Mesothelial cell of epicardium (in vitro differentiated cells): Measurements from ENCODE around the gene KDM4B. TPM values are rescaled to one million over a fixed set of nuclear protein-coding genes. Genes with fewer than 3 reads are reported as not detected.

Experiments
- DNase-seq, 2 experiments: peaks; one replicate each; pipeline ENCODE4 v3.0.0; 2021; ENCODE audit warnings: low spot score in 2 of 2; ENCODE audit not compliant: unreplicated experiment in 2 of 2
- H3K27ac Mint-ChIP-seq: 2 replicates; pipeline ENCODE4 v1.8.0; 2021; ENCODE audit warnings: mixed read lengths
- H3K27me3 Mint-ChIP-seq: 2 replicates; pipeline ENCODE4 v1.8.0; 2021; ENCODE audit warnings: low read depth, mixed read lengths
- H3K36me3 Mint-ChIP-seq: 2 replicates; pipeline ENCODE4 v1.8.0; 2021; ENCODE audit warnings: mixed read lengths
- H3K4me1 Mint-ChIP-seq: 2 replicates; pipeline ENCODE4 v1.8.0; 2021; ENCODE audit warnings: mixed read lengths
- H3K4me3 Mint-ChIP-seq: 2 replicates; pipeline ENCODE4 v1.8.0; 2021; ENCODE audit warnings: mild to moderate bottlenecking, moderate library complexity, mixed read lengths
- H3K9me3 Mint-ChIP-seq: 2 replicates; pipeline ENCODE4 v1.8.0; 2021; ENCODE audit warnings: mixed read lengths
- total RNA-seq: library from RNA; stranded (reverse); gene quantifications from 3 replicates; pipeline ENCODE4 v1.2.1, GENCODE V29; 2021
- TF ChIP-seq, protein P1 (sequence below): fragments of 200-600 bp; sonication (generic); IDR thresholded peaks from one replicate; pipeline ENCODE4 v1.5.0; 2021; ENCODE audit warnings: antibody characterized with exemption; ENCODE audit not compliant: unreplicated experiment

The KDM4B gene
- total RNA-seq, 1 donor from 2014 or later: 80.5 TPM

DNA sequence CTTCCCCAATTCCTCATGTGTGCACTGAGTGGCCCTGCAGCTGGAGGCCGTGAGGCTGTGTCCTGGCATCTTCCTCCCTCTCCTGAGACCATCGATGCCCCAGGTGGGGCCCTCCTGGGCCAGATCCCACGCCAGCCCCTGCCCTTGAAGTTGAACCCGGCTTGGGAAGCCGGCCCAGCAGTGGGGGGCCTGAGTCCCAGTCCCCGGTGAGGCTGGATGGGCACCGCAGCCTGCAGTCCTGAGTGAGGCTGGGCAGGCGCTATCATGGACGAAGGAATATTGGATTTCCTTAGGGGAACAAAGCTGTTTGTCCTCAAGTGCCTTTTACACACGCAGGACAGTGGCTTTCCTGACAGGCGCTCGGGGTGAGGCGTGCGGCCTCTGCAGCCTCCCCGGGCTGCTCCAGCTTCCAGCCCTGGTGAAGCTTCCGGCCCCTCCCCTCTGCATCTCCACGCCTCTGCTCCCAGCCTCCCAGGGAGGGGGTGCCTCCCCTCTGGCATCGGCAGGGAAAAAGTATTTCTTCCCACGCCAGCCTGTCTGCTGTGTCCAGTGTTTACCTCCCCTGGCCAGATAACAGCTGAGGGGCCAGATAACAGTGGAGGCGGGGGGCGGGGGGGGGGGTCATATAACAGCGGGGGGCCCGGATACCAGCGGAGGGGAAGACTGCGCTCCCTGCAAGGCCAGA, 159.5 kb downstream of the KDM4B start:
- TF ChIP-seq, protein P1, sequence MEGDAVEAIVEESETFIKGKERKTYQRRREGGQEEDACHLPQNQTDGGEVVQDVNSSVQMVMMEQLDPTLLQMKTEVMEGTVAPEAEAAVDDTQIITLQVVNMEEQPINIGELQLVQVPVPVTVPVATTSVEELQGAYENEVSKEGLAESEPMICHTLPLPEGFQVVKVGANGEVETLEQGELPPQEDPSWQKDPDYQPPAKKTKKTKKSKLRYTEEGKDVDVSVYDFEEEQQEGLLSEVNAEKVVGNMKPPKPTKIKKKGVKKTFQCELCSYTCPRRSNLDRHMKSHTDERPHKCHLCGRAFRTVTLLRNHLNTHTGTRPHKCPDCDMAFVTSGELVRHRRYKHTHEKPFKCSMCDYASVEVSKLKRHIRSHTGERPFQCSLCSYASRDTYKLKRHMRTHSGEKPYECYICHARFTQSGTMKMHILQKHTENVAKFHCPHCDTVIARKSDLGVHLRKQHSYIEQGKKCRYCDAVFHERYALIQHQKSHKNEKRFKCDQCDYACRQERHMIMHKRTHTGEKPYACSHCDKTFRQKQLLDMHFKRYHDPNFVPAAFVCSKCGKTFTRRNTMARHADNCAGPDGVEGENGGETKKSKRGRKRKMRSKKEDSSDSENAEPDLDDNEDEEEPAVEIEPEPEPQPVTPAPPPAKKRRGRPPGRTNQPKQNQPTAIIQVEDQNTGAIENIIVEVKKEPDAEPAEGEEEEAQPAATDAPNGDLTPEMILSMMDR: no peak
- peaks cover 60% of the 10 kb centered on the region for H3K4me1 Mint-ChIP-seq
- H3K4me3 Mint-ChIP-seq: no peak overlapping the region
- no peaks in the 10 kb centered on the region for H3K9me3 Mint-ChIP-seq
- peaks cover 3% of the 10 kb centered on the region for H3K36me3 Mint-ChIP-seq
- H3K27ac Mint-ChIP-seq: peak overlapping the region; percentile 53
- peak in 1 of 2 experiments; percentile 61 for DNase-seq
- no peaks in the 10 kb centered on the region for H3K27me3 Mint-ChIP-seq

DNA sequence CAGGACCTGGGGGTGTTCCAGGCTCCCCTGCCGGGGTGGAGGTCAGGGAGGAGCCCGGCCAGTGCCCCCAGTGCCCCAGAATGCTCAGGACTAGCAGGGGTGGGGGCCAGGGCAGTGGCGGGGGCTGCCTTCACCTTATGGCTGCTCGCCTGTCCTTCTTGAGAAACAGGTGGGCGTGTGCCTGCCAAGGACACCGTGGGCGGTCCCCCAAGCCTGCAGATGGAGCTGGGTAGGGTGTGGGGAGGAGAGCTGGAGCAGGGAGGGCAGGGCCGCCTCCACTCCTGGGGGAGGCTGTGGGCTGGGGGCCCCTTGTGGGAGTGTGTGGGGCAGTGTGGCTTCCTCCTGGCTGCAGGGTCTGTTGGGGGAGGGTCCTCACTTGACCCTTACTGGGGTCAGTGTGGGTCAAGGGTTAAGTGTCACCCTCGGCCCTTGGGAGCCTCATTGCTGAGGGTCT, 160.1 kb downstream of the KDM4B start:
- Mint-ChIP-seq H3K36me3 (no peaks in the 10 kb centered on the region), H3K27ac (peak overlapping the region; percentile 96), H3K27me3 (no peaks in the 10 kb centered on the region), H3K9me3 (no peaks in the 10 kb centered on the region), H3K4me3 (no peak overlapping the region), H3K4me1 (peaks cover 61% of the 10 kb centered on the region)
- TF ChIP-seq, protein P1: no peak
- DNase-seq: no peak

DNA sequence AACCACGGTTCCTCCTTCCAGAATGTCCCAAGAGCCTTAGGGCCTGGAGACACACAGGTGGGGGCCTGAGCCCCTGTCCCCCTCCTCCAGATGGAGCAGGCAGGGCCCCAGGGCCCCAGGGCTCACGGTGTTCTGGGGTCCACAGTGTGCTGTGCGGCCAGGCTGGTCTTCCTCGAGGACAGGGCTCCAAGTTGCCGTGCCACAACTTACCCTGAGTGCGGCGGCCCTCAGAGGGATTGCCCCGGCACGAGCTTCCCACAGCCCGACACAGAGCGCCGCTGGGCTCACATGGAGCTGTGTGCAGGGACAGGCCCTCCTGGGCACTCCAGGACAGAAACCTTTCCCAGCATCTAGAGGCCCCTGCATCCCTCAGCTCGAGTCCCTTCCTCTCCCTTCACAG, 160.8 kb downstream of the KDM4B start:
- no peak for DNase-seq
- no peaks in the 10 kb centered on the region for H3K27me3 Mint-ChIP-seq
- peaks cover 3% of the 10 kb centered on the region for H3K36me3 Mint-ChIP-seq
- TF ChIP-seq, protein P1: no peak
- peaks cover 68% of the 10 kb centered on the region for H3K4me1 Mint-ChIP-seq
- H3K9me3 Mint-ChIP-seq: no peaks in the 10 kb centered on the region
- no peak overlapping the region for H3K4me3 Mint-ChIP-seq
- peak overlapping the region; percentile 96 for H3K27ac Mint-ChIP-seq

DNA sequence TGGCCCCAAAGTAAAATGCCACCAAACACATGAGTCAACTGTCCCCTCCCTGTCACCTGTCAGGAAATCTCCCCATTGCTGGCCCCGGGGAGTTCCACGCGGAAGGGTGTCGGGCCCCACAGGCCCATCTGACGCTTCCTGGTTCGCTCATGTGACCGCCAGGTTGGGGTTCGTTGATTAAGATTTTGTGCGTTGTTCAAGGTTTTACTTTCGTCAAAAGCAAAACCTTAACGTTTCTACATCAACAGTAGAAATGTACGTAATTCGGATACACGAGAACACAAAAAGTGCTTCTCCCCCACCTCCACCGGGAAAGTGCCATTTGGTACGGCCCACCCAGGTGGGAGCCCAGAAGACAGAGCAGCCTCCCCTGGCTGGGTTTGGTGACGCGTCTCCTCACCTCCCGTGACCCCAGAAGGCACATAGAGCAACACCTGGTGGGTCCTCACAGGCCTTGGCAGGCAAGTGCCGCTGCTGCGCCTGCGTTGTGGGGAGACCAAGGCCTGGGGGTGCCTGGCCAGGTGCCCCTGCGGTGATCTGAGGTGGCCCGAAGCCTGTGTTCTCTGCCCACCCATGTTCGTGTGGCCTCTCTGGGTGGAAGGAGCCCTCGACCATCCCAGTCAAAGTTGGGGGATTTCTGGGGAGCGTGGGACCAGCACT, 161.6 kb downstream of the KDM4B start:
- Mint-ChIP-seq H3K9me3 (no peaks in the 10 kb centered on the region), H3K36me3 (peaks cover 4% of the 10 kb centered on the region), H3K27me3 (no peaks in the 10 kb centered on the region), H3K4me1 (peaks cover 67% of the 10 kb centered on the region), H3K4me3 (no peak overlapping the region), H3K27ac (peak overlapping the region; percentile 96)
- DNase-seq: no peak
- TF ChIP-seq, protein P1: no peak

DNA sequence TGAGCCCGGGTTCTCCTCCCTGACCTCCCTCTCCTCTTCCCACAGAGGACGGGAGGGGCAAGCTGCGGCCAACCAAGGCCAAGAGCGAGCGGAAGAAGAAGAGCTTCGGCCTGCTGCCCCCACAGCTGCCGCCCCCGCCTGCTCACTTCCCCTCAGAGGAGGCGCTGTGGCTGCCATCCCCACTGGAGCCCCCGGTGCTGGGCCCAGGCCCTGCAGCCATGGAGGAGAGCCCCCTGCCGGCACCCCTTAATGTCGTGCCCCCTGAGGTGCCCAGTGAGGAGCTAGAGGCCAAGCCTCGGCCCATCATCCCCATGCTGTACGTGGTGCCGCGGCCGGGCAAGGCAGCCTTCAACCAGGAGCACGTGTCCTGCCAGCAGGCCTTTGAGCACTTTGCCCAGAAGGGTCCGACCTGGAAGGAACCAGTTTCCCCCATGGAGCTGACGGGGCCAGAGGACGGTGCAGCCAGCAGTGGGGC, 162.2 kb downstream of the KDM4B start:
- H3K27me3 Mint-ChIP-seq: no peaks in the 10 kb centered on the region
- peak overlapping the region; percentile 96 for H3K27ac Mint-ChIP-seq
- H3K4me1 Mint-ChIP-seq: peaks cover 72% of the 10 kb centered on the region
- no peaks in the 10 kb centered on the region for H3K9me3 Mint-ChIP-seq
- peaks cover 6% of the 10 kb centered on the region for H3K36me3 Mint-ChIP-seq
- TF ChIP-seq, protein P1: no peak
- H3K4me3 Mint-ChIP-seq: peak overlapping the region; percentile 3
- DNase-seq: no peak
